HUDEP-2 (cell line): ENCODE results near the gene HNRNPDL.
"Not testable (repeated sequence)": the region's sequence is repeated elsewhere in the genome, so short reads cannot be mapped to it uniquely, and the experiment has no call there.

ENCODE experiments used
- DNase-seq, 76 experiments: peaks; one replicate each; lab custom pipeline; 2025; ENCODE audit not compliant: unreplicated experiment in 76 of 76; lab: John Stamatoyannopoulos, UW

The HNRNPDL gene

GRCh38 chr4:82394896-82395295 lies 35.4 kb downstream of the HNRNPDL start:
- DNase-seq: no peak

- not testable (repeated sequence) for DNase-seq
Measured at GRCh38 chr4:82390061-82390460, 40.2 kb downstream of the HNRNPDL start.

- peak in 2 of 76 experiments; percentile 10 to 16 for DNase-seq
Measured at GRCh38 chr4:82388405-82388804, 41.9 kb downstream of the HNRNPDL start.

GRCh38 chr4:82386312-82386711 lies 44.0 kb downstream of the HNRNPDL start:
- not testable (repeated sequence) for DNase-seq

GRCh38 chr4:82382751-82383150 lies 47.5 kb downstream of the HNRNPDL start:
- DNase-seq: no peak

- no peak for DNase-seq
Measured at GRCh38 chr4:82381661-82382296, 48.5 kb downstream of the HNRNPDL start.

- no peak for DNase-seq
Measured at GRCh38 chr4:82381235-82381634, 49.0 kb downstream of the HNRNPDL start.

GRCh38 chr4:82380831-82381230 lies 49.4 kb downstream of the HNRNPDL start:
- no peak for DNase-seq

GRCh38 chr4:82380344-82380743 lies 49.9 kb downstream of the HNRNPDL start:
- peak in 9 of 76 experiments; percentile 1 to 20 (median 13) for DNase-seq

GRCh38 chr4:82376109-82376508 lies 54.2 kb downstream of the HNRNPDL start:
- DNase-seq: no peak

GRCh38 chr4:82373816-82374625 lies 56.2 kb downstream of the HNRNPDL start, which contains the start of gene HNRNPD:
TSS of gene HNRNPD (minus strand) at chr4:82373991. CDS start at chr4:82373678, 313 bp downstream.
- peak; percentile 54 to 99 (median 96) for DNase-seq

- DNase-seq: peak in 5 of 76 experiments; percentile 14 to 77 (median 42)
Measured at GRCh38 chr4:82373486-82373815, 56.8 kb downstream of the HNRNPDL start.
